H9 (cell line): ENCODE measurements around the gene CYP27B1. TPM values are rescaled to one million over a fixed set of nuclear protein-coding genes. Genes with fewer than 3 reads are reported as not detected.
"Not testable (repeated sequence)": the region's sequence is repeated elsewhere in the genome, so short reads cannot be mapped to it uniquely, and the experiment has no call there.

Experiments used
- DNase-seq: peaks from one replicate; pipeline ENCODE4 v3.0.0-alpha.2; 2017
- H2AFZ ChIP-seq: one replicate; pipeline ENCODE4 v1.6.1; 2013; ENCODE audit warnings: mild to moderate bottlenecking, low read length, control low read depth, moderate library complexity
- H2AK5ac ChIP-seq: 2 replicates; pipeline ENCODE4 v1.6.1; 2013; ENCODE audit warnings: low read length, control low read depth, mixed read lengths; ENCODE audit not compliant: insufficient read length
- H2BK120ac ChIP-seq: one replicate; pipeline ENCODE4 v1.6.1; 2013; ENCODE audit warnings: low read depth, mild to moderate bottlenecking, low read length, control low read depth, inconsistent platforms; ENCODE audit not compliant: poor library complexity, severe bottlenecking
- H2BK12ac ChIP-seq: 2 replicates; pipeline ENCODE4 v1.6.1; 2013; ENCODE audit warnings: low read length, control low read depth, mixed read lengths, low read depth; ENCODE audit not compliant: insufficient read length
- H2BK15ac ChIP-seq: 2 replicates; pipeline ENCODE4 v1.6.1; 2013; ENCODE audit warnings: low read depth, low read length, control low read depth
- H2BK20ac ChIP-seq: one replicate; pipeline ENCODE4 v1.6.1; 2013; ENCODE audit warnings: low read depth, mild to moderate bottlenecking, low read length, control low read depth, inconsistent platforms; ENCODE audit not compliant: poor library complexity, severe bottlenecking
- H2BK5ac ChIP-seq: 2 replicates; pipeline ENCODE4 v1.6.1; 2013; ENCODE audit warnings: low read length, control low read depth, mixed read lengths; ENCODE audit not compliant: insufficient read length
- H3K14ac ChIP-seq: 2 replicates; pipeline ENCODE4 v1.6.1; 2013; ENCODE audit warnings: low read length, control low read depth; ENCODE audit not compliant: insufficient read depth
- H3K18ac ChIP-seq: 2 replicates; pipeline ENCODE4 v1.6.1; 2013; ENCODE audit warnings: low read depth, mild to moderate bottlenecking, mixed read lengths, low read length, control low read depth; ENCODE audit not compliant: insufficient read length
- H3K23ac ChIP-seq: 2 replicates; pipeline ENCODE4 v1.6.1; 2013; ENCODE audit warnings: low read length, control low read depth, mixed read lengths, low read depth; ENCODE audit not compliant: insufficient read length
- H3K23me2 ChIP-seq: 2 replicates; pipeline ENCODE4 v1.6.1; 2013; ENCODE audit warnings: low read depth, mild to moderate bottlenecking, mixed read lengths, low read length, control low read depth; ENCODE audit not compliant: insufficient read length, poor library complexity, severe bottlenecking
- H3K27ac ChIP-seq: 2 replicates; pipeline ENCODE4 v1.5.1; 2013; ENCODE audit warnings: low read length, control low read depth, mixed read lengths, low read depth; ENCODE audit not compliant: insufficient read length
- H3K27me3 ChIP-seq: 2 replicates; pipeline ENCODE4 v1.6.1; 2013; ENCODE audit warnings: low read length, control low read depth, inconsistent platforms; ENCODE audit not compliant: insufficient read depth
- H3K4ac ChIP-seq: 2 replicates; pipeline ENCODE4 v1.6.1; 2013; ENCODE audit warnings: low read depth, mild to moderate bottlenecking, control low read depth, inconsistent platforms, low read length, moderate library complexity
- H3K4me1 ChIP-seq: 2 replicates; pipeline ENCODE4 v1.6.1; 2013; ENCODE audit warnings: low read length, control low read depth, inconsistent platforms; ENCODE audit not compliant: insufficient read depth
- H3K4me2 ChIP-seq: 2 replicates; pipeline ENCODE4 v1.6.1; 2013; ENCODE audit warnings: low read length, control low read depth, mixed read lengths; ENCODE audit not compliant: insufficient read length, insufficient read depth
- H3K56ac ChIP-seq: 2 replicates; pipeline ENCODE4 v1.6.1; 2013; ENCODE audit warnings: low read depth, mild to moderate bottlenecking, mixed read lengths, low read length, control low read depth; ENCODE audit not compliant: insufficient read length
- H3K79me1 ChIP-seq: 2 replicates; pipeline ENCODE4 v1.6.1; 2013; ENCODE audit warnings: low read depth, mild to moderate bottlenecking, moderate library complexity, low read length, control low read depth, inconsistent platforms; ENCODE audit not compliant: insufficient read depth, poor library complexity, severe bottlenecking
- H3K79me2 ChIP-seq: 2 replicates; pipeline ENCODE4 v1.6.1; 2013; ENCODE audit warnings: low read length, control low read depth, inconsistent platforms; ENCODE audit not compliant: insufficient read depth
- H3K9ac ChIP-seq: 2 replicates; pipeline ENCODE4 v1.6.1; 2013; ENCODE audit warnings: low read length, control low read depth, mixed read lengths; ENCODE audit not compliant: insufficient read length; ENCODE audit errors: extremely low read depth
- H3K9me3 ChIP-seq: one replicate; pipeline ENCODE4 v1.6.1; 2013; ENCODE audit warnings: low read depth, low read length, inconsistent platforms; ENCODE audit not compliant: control insufficient read depth
- H3T11ph ChIP-seq: one replicate; pipeline ENCODE4 v1.6.1; 2013; ENCODE audit warnings: mild to moderate bottlenecking, low read length, control low read depth, inconsistent platforms
- H4K20me1 ChIP-seq: one replicate; pipeline ENCODE4 v1.6.1; 2013; ENCODE audit not compliant: control insufficient read depth, insufficient read length, insufficient read depth
- H4K5ac ChIP-seq: 2 replicates; pipeline ENCODE4 v1.6.1; 2013; ENCODE audit warnings: low read depth, mild to moderate bottlenecking, mixed read lengths, low read length, control low read depth; ENCODE audit not compliant: insufficient read length
- H4K8ac ChIP-seq: replicated peaks from 2 replicates; pipeline ENCODE4 v1.6.1; 2013; ENCODE audit warnings: low read length, control low read depth, mixed read lengths, low read depth; ENCODE audit not compliant: insufficient read length
- H4K91ac ChIP-seq: 2 replicates; pipeline ENCODE4 v1.6.1; 2013; ENCODE audit warnings: low read depth, mild to moderate bottlenecking, moderate library complexity, mixed read lengths, low read length, control low read depth; ENCODE audit not compliant: insufficient read length
- H3K27ac Mint-ChIP-seq, 3 experiments: 2 replicates in 2 of 3; 3 replicates in 1 of 3; pipeline ENCODE4 v1.8.0; 2020 to 2021; ENCODE audit warnings: mixed read lengths in 3 of 3, mild to moderate bottlenecking in 1 of 3, moderate library complexity in 1 of 3
- H3K27me3 Mint-ChIP-seq: 2 replicates; pipeline ENCODE4 v1.8.0; 2021; ENCODE audit warnings: low read depth, mild to moderate bottlenecking, moderate library complexity, mixed read lengths
- H3K36me3 Mint-ChIP-seq, 3 experiments: 2 replicates in 2 of 3; 3 replicates in 1 of 3; pipeline ENCODE4 v1.8.0; 2020 to 2021; ENCODE audit warnings: low read depth in 3 of 3, mixed read lengths in 3 of 3; ENCODE audit not compliant: insufficient read depth in 1 of 3
- H3K4me1 Mint-ChIP-seq, 2 experiments: 2 replicates each; pipeline ENCODE4 v1.8.0; 2020; ENCODE audit warnings: mixed read lengths in 2 of 2
- H3K4me3 Mint-ChIP-seq, 2 experiments: 2 replicates in 1 of 2; 3 replicates in 1 of 2; pipeline ENCODE4 v1.8.0; 2020 to 2021; ENCODE audit warnings: mild to moderate bottlenecking in 2 of 2, mixed read lengths in 2 of 2, moderate library complexity in 1 of 2
- H3K9me3 Mint-ChIP-seq, 2 experiments: 2 replicates in 1 of 2; 3 replicates in 1 of 2; pipeline ENCODE4 v1.8.0; 2020; ENCODE audit warnings: mild to moderate bottlenecking in 2 of 2, mixed read lengths in 2 of 2, moderate library complexity in 1 of 2
- WGBS: extraction: QIAGEN DNeasy Blood & Tissue Kit; methylation state at CpG from one replicate; pipeline ENCODE4 v1.1.7; 2013; ENCODE audit warnings: missing lambda C conversion rate, low lambda C conversion rate, mixed read lengths; ENCODE audit not compliant: insufficient read length; ENCODE audit errors: extremely low coverage; 5-methylcytosine and 5-hydroxymethylcytosine counted together
- total RNA-seq: library from RNA; stranded (reverse); gene quantifications from 2 replicates; pipeline ENCODE4 v1.2.1, GENCODE V29; 2021
- TF ChIP-seq, protein P1 (sequence below): fragments of 200-600 bp; sonication (generic); conservative IDR thresholded peaks from 3 replicates; pipeline ENCODE4 v1.8.0; 2021; ENCODE audit warnings: antibody characterized with exemption, mild to moderate bottlenecking

Gene CYP27B1
- total RNA-seq, 1 experiment from 2014 or later, result 6.1 TPM

DNA sequence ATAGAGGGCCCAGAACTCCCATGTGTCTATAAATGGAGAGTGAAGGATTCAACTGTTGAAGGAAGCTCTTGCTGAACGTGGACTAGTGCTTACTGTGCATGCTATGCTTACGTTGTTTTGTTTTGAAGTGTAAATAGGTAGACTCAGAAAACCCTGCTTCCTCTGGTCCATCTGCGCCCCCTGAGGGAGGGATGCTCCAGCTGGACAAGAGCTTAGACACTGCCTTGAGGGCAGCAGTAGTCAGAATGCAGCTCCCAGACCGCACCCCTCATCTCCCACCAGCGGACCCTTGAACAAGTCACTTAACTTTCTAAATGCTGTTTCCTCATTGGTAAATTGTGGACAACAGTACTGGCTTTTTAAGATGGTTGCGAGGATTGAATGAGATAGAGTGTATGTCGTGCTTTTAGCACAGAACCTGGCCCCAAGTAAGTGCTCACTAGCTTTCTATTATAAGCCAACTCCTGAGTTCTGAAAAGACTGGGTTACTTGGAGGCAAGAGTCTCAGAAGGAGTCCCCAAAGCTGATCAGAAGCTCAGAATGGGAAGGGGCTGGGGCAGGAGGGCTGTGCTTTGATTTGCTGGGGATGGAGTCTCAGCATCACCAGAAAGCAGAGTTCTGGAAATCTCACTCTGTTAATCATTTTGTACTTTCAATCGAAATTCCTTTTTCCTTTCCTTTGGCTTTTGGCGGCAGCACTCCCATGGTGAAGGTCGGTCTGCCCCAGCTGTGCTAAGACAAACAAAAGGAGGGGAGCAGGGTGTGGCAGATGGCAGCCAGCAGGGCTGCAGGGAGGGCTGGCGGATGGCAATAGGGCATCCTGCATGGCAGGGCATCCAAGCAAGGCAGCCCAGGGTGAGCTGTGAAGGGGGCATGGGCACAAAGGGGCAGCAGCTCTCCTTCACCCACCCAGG, 43.9 kb downstream of the CYP27B1 start:
- H3K4ac ChIP-seq, result no peak overlapping the region
- H2AFZ ChIP-seq, result no peak overlapping the region
- H3K23ac ChIP-seq, result no peak overlapping the region
- no peak overlapping the region; a peak in 1 of 7 replicates for H3K27ac Mint-ChIP-seq
- H3K4me3 Mint-ChIP-seq, result no peak overlapping the region; a peak in 1 of 5 replicates
- no peaks in the 10 kb centered on the region for H3K79me1 ChIP-seq
- H3K23me2 ChIP-seq, result peaks cover 14% of the 10 kb centered on the region
- H3K27me3 Mint-ChIP-seq, result peaks cover 47% of the 10 kb centered on the region
- H3T11ph ChIP-seq, result no peak overlapping the region
- H3K18ac ChIP-seq, result no peak overlapping the region
- peaks cover 13% of the 10 kb centered on the region; the same call in 1 of the 2 replicates for H3K27me3 ChIP-seq
- H3K9me3 Mint-ChIP-seq, result no peaks in the 10 kb centered on the region; a peak in 1 of 5 replicates
- H3K4me1 ChIP-seq, result no peaks in the 10 kb centered on the region; the same call in 1 of the 2 replicates
- no peak overlapping the region for H3K9ac ChIP-seq
- H2BK12ac ChIP-seq, result no peak overlapping the region
- no peak overlapping the region for H4K8ac ChIP-seq
- H3K79me2 ChIP-seq, result no peaks in the 10 kb centered on the region
- peaks cover 12 to 17% of the 10 kb centered on the region in 2 experiments for H3K4me1 Mint-ChIP-seq
- no peak overlapping the region for H2AK5ac ChIP-seq
- no peak for DNase-seq
- WGBS, result no CpG with 5 or more reads among the region's 11 CpGs
- H3K9me3 ChIP-seq, result no peaks in the 10 kb centered on the region
- no peak overlapping the region for H3K27ac ChIP-seq
- H4K91ac ChIP-seq, result no peak overlapping the region
- no peak overlapping the region for H2BK20ac ChIP-seq
- no peak overlapping the region for H3K56ac ChIP-seq
- no peak overlapping the region for H3K14ac ChIP-seq
- H4K20me1 ChIP-seq, result no peaks in the 10 kb centered on the region
- H2BK120ac ChIP-seq, result no peak overlapping the region
- no peak overlapping the region for H2BK5ac ChIP-seq
- H4K5ac ChIP-seq, result no peak overlapping the region
- no peak overlapping the region for H3K4me2 ChIP-seq
- TF ChIP-seq, protein P1, sequence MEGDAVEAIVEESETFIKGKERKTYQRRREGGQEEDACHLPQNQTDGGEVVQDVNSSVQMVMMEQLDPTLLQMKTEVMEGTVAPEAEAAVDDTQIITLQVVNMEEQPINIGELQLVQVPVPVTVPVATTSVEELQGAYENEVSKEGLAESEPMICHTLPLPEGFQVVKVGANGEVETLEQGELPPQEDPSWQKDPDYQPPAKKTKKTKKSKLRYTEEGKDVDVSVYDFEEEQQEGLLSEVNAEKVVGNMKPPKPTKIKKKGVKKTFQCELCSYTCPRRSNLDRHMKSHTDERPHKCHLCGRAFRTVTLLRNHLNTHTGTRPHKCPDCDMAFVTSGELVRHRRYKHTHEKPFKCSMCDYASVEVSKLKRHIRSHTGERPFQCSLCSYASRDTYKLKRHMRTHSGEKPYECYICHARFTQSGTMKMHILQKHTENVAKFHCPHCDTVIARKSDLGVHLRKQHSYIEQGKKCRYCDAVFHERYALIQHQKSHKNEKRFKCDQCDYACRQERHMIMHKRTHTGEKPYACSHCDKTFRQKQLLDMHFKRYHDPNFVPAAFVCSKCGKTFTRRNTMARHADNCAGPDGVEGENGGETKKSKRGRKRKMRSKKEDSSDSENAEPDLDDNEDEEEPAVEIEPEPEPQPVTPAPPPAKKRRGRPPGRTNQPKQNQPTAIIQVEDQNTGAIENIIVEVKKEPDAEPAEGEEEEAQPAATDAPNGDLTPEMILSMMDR, result no peak
- H3K36me3 Mint-ChIP-seq, result peaks cover 15 to 33% (median 22%) of the 10 kb centered on the region in 3 experiments
- H2BK15ac ChIP-seq, result no peak overlapping the region

DNA sequence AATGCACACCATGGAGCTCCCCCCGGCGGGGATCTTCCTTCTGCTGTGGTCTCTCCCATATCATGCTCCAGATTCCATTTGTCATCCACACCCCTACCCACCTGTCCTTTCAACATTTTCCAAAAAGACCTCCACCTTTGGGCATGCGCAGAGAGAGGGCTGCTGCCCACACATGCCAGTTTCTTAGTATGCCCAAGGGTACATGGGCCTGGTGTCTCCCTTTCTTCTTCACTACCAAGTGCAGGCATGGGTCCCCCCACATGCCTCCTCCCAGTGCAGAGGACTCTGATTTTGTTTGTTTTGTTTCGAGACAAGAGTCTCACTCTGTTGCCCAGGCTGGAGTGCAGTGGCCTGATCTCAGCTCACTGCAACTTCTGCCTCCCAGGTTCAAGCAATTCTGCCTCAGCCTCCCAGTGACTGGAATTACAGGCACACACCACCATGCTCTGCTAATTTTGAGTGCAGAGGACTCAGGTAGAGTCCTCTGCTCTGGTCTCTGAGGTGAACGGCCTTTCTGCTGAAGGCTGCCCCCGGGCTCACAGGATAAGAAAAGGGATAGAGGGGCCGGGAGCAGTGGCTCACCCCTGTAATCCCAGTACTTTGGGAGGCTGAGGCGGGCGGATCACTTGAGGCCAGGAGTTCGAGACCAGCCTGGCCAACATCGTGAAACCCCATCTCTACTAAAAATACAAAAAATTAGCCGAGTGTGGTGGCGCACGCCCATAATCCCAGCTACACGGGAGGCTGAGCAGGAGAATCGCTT, 44.9 kb downstream of the CYP27B1 start:
- not testable (repeated sequence) for H3K79me2 ChIP-seq, H3K18ac ChIP-seq, H3K4me2 ChIP-seq, H3K4ac ChIP-seq, H3K9me3 Mint-ChIP-seq, H2BK5ac ChIP-seq, H2AK5ac ChIP-seq, H3K9ac ChIP-seq, H3K56ac ChIP-seq, H3K23ac ChIP-seq, H3K27me3 ChIP-seq, H3K27ac ChIP-seq, H3K4me3 Mint-ChIP-seq, H2BK15ac ChIP-seq, H2AFZ ChIP-seq, H2BK12ac ChIP-seq, H4K20me1 ChIP-seq, H3T11ph ChIP-seq, H3K4me1 ChIP-seq, H2BK20ac ChIP-seq, H2BK120ac ChIP-seq, H4K5ac ChIP-seq, H3K9me3 ChIP-seq, DNase-seq, H3K27ac Mint-ChIP-seq, H4K91ac ChIP-seq, H4K8ac ChIP-seq, H3K79me1 ChIP-seq, H3K14ac ChIP-seq
- H3K36me3 Mint-ChIP-seq, result peaks cover 16 to 39% (median 23%) of the 10 kb centered on the region in 3 experiments
- no CpG with 5 or more reads among the region's 16 CpGs for WGBS
- peaks cover 14% of the 10 kb centered on the region for H3K23me2 ChIP-seq
- peaks cover 37% of the 10 kb centered on the region for H3K27me3 Mint-ChIP-seq
- H3K4me1 Mint-ChIP-seq, result peaks cover 8 to 10% of the 10 kb centered on the region in 2 experiments
